Germinal center (tissue), 1 donor: Measurements from ENCODE around the gene RBMS1.

Experiments
- DNase-seq: peaks from one replicate; pipeline ENCODE4 v3.0.0; 2012; ENCODE audit warnings: mixed read lengths, low spot score

RBMS1 gene

GRCh38 chr2:160331258-160332025 is 162.2 kb downstream of the RBMS1 start:
- DNase-seq = no peak

- DNase-seq = no peak
These were observed 164.6 kb downstream of the RBMS1 start for GRCh38 chr2:160328811-160329527.

GRCh38 chr2:160326786-160327185 is 166.8 kb downstream of the RBMS1 start:
- DNase-seq = no peak

- no peak for DNase-seq
These were observed 168.2 kb downstream of the RBMS1 start for GRCh38 chr2:160325418-160325817.

- DNase-seq = no peak
These were observed 168.7 kb downstream of the RBMS1 start for GRCh38 chr2:160324917-160325316.

- peak; percentile 11 for DNase-seq
These were observed 169.3 kb downstream of the RBMS1 start for GRCh38 chr2:160324161-160324800.

- no peak for DNase-seq
These were observed 171.3 kb downstream of the RBMS1 start for GRCh38 chr2:160322320-160322719.

GRCh38 chr2:160321006-160321405 is 172.6 kb downstream of the RBMS1 start:
- no peak for DNase-seq

GRCh38 chr2:160319700-160320099 is 173.9 kb downstream of the RBMS1 start:
- DNase-seq = no peak

- no peak for DNase-seq
These were observed 175.4 kb downstream of the RBMS1 start for GRCh38 chr2:160318218-160318617.

- no peak for DNase-seq
These were observed 176.2 kb downstream of the RBMS1 start for GRCh38 chr2:160317181-160318099.

- no peak for DNase-seq
These were observed 178.3 kb downstream of the RBMS1 start for GRCh38 chr2:160315337-160315736.

- no peak for DNase-seq
These were observed 183.3 kb downstream of the RBMS1 start for GRCh38 chr2:160310118-160310828.

- DNase-seq = no peak
These were observed 184.0 kb downstream of the RBMS1 start for GRCh38 chr2:160309585-160309984.

- no peak for DNase-seq
These were observed 184.7 kb downstream of the RBMS1 start for GRCh38 chr2:160308915-160309314.

- no peak for DNase-seq
These were observed 185.1 kb downstream of the RBMS1 start for GRCh38 chr2:160308476-160308875.

- no peak for DNase-seq
These were observed 186.6 kb downstream of the RBMS1 start for GRCh38 chr2:160306985-160307384.

- no peak for DNase-seq
These were observed 188.4 kb downstream of the RBMS1 start for GRCh38 chr2:160305081-160305750.

- no peak for DNase-seq
These were observed 190.1 kb downstream of the RBMS1 start for GRCh38 chr2:160303527-160303926.

- DNase-seq = no peak
These were observed 190.5 kb downstream of the RBMS1 start for GRCh38 chr2:160303076-160303475.

- no peak for DNase-seq
These were observed 192.2 kb downstream of the RBMS1 start for GRCh38 chr2:160301420-160301819.
